ENCODE results near the gene TENM4.

TENM4 gene

GRCh38 chr11:79147731-79148130, 293.1 kb downstream of the TENM4 start:
- no peak for DNase-seq (ENCODE audit: low spot score)
- no peak for TF ChIP-seq CTCF (IDR thresholded peaks at IDR 0.05; ENCODE audit: extremely low read depth, insufficient read depth, missing control alignments)
- in situ Hi-C loops (cut with MboI; ENCODE audit: low pct_unique_long_range_greater_than_20kb, low sequenced_read_pairs, unreplicated experiment): no loop called here

- TF ChIP-seq CTCF (IDR thresholded peaks at IDR 0.05; ENCODE audit: extremely low read depth, insufficient read depth, missing control alignments): no peak
- DNase-seq (ENCODE audit: low spot score): no peak
- in situ Hi-C loops (cut with MboI; ENCODE audit: low pct_unique_long_range_greater_than_20kb, low sequenced_read_pairs, unreplicated experiment): no loop called here
These were observed 293.8 kb downstream of the TENM4 start for GRCh38 chr11:79147011-79147410.

- TF ChIP-seq CTCF (IDR thresholded peaks at IDR 0.05; ENCODE audit: extremely low read depth, insufficient read depth, missing control alignments): no peak
- DNase-seq (ENCODE audit: low spot score): no peak
These were observed 300.9 kb downstream of the TENM4 start for GRCh38 chr11:79139900-79140299.

GRCh38 chr11:79129702-79130101, 311.1 kb downstream of the TENM4 start:
- no peak for DNase-seq (ENCODE audit: low spot score)
- TF ChIP-seq CTCF (IDR thresholded peaks at IDR 0.05; ENCODE audit: extremely low read depth, insufficient read depth, missing control alignments): no peak
- in situ Hi-C loops (cut with MboI; ENCODE audit: low pct_unique_long_range_greater_than_20kb, low sequenced_read_pairs, unreplicated experiment): no loop called here

More at GRCh38 chr11:79139900-79140299, 300.9 kb downstream of the TENM4 start:
- in situ Hi-C loops (cut with MboI; ENCODE audit: low pct_unique_long_range_greater_than_20kb, low sequenced_read_pairs, unreplicated experiment): no loop called here

- TF ChIP-seq CTCF (IDR thresholded peaks at IDR 0.05; ENCODE audit: extremely low read depth, insufficient read depth, missing control alignments): no peak
- in situ Hi-C loops (cut with MboI; ENCODE audit: low pct_unique_long_range_greater_than_20kb, low sequenced_read_pairs, unreplicated experiment): no loop called here
These were observed 312.5 kb downstream of the TENM4 start for GRCh38 chr11:79128291-79128690.

GRCh38 chr11:79122759-79123158, 318.1 kb downstream of the TENM4 start:
- in situ Hi-C loops (cut with MboI; ENCODE audit: low pct_unique_long_range_greater_than_20kb, low sequenced_read_pairs, unreplicated experiment): no loop called here
- no peak for DNase-seq (ENCODE audit: low spot score)
- no peak for TF ChIP-seq CTCF (IDR thresholded peaks at IDR 0.05; ENCODE audit: extremely low read depth, insufficient read depth, missing control alignments)

More at GRCh38 chr11:79128291-79128690, 312.5 kb downstream of the TENM4 start:
- DNase-seq (ENCODE audit: low spot score): no peak

- TF ChIP-seq CTCF (IDR thresholded peaks at IDR 0.05; ENCODE audit: extremely low read depth, insufficient read depth, missing control alignments): no peak
- DNase-seq (ENCODE audit: low spot score): no peak
These were observed 319.5 kb downstream of the TENM4 start for GRCh38 chr11:79121351-79121750.

More at GRCh38 chr11:79121351-79121750, 319.5 kb downstream of the TENM4 start:
- in situ Hi-C loops (cut with MboI; ENCODE audit: low pct_unique_long_range_greater_than_20kb, low sequenced_read_pairs, unreplicated experiment): no loop called here
